Left lung (tissue), 10 donors: ENCODE measurements around the gene CEP85. TPM values are rescaled to one million over a fixed set of nuclear protein-coding genes. Genes with fewer than 3 reads are reported as not detected.
A peak's percentile ranks its signal among the peaks of the same experiment; 100 is the strongest.

ENCODE experiments used
- ATAC-seq: fragments of 200-7000 bp; cut with Tn5 transposase; one replicate; pipeline ENCODE4 v1.9.1; 2020; ENCODE audit warnings: moderate library complexity
- DNase-seq, 4 donors: peaks; one replicate each; pipeline ENCODE4 v3.0.0-alpha.2; 2013 to 2020
- H3K27ac ChIP-seq, 2 donors: fragments of 200-600 bp; sonication (generic) in 1 of 2; one replicate each; pipeline versions ENCODE4 v1.5.0 to v1.8.0; 2020 to 2021
- H3K27me3 ChIP-seq, 2 donors: fragments of 200-600 bp; sonication (generic) in 1 of 2; one replicate each; pipeline versions ENCODE4 v1.5.0 to v1.8.0; 2020 to 2021
- H3K36me3 ChIP-seq, 2 donors: fragments of 200-600 bp; sonication (generic) in 1 of 2; one replicate each; pipeline versions ENCODE4 v1.5.0 to v1.8.0; 2020 to 2021
- H3K4me1 ChIP-seq, 2 donors: fragments of 200-600 bp; one replicate each; pipeline ENCODE4 v1.8.0; 2021
- H3K4me3 ChIP-seq, 2 donors: fragments of 200-600 bp; sonication (generic) in 1 of 2; one replicate each; pipeline versions ENCODE4 v1.5.0 to v1.8.0; 2020 to 2021; ENCODE audit warnings: mild to moderate bottlenecking in 1 of 2
- H3K9me3 ChIP-seq, 2 donors: fragments of 200-600 bp; sonication (generic) in 1 of 2; one replicate each; pipeline versions ENCODE4 v1.5.0 to v1.8.0; 2020 to 2021
- CTCF ChIP-seq, 2 donors: fragments of 200-600 bp; sonication (generic) in 1 of 2; IDR thresholded peaks; one replicate each; pipeline versions ENCODE4 v1.5.0 to v1.8.0; 2021; ENCODE audit warnings: antibody characterized with exemption in 2 of 2
- intact Hi-C, 2 donors: fragments of 100-400 bp; cut with DNase I; formaldehyde crosslinking; loops; one replicate each; pipeline versions ENCODE4 v1.11.2 to v1.14.2; 2022
- polyA plus RNA-seq, 6 donors: library from polyadenylated mRNA; unstranded; fragments of 120-200 nt; gene quantifications; one replicate each; pipeline ENCODE4 v1.2.1, GENCODE V29; 2013; ENCODE audit not compliant: insufficient read length in 6 of 6
- total RNA-seq, 2 donors: library from RNA; stranded (reverse); fragmentation: NEBNext Ultra II Directional; extraction: Animal tissue kit (Norgen Biotek cat#: 25700); gene quantifications; one replicate each; pipeline ENCODE4 v1.2.1, GENCODE V29; 2021
- donor health status: DM: no; HTN: yes; CAD: no.
- donor health status: DM: no; HTN: no; CAD: no.

The CEP85 gene
- total and polyA plus RNA-seq, 8 donors = 12.1 to 24.8 (median 20.9) TPM

DNA sequence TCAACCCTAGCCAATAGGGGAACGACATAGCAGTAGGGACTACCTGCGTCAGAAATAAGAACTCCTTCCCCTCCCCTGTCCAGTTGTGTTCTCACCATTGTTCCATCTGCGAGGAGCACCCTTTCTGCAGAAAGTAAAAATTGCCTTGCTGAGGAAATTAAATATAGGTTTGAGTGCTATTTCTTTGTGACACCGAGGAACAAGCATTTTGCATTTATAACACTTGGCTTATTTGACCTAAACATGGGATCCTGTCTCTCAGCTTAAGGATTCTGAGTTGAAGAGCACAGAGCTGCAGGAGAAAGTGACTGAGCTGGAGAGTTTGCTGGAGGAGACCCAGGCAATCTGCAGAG, 35.2 kb downstream of the CEP85 start:
- Histone ChIP-seq H3K9me3 (peaks cover 0 to 12% of the 10 kb centered on the region in 2 donors), H3K27me3 (no peaks in the 10 kb centered on the region), H3K4me1 (peaks cover 0 to 3% of the 10 kb centered on the region in 2 donors), H3K4me3 (no peak overlapping the region), H3K36me3 (peaks cover 0 to 58% of the 10 kb centered on the region in 2 donors), H3K27ac (no peak overlapping the region)
- TF ChIP-seq CTCF (IDR thresholded peaks at IDR 0.05) = no peak
- DNase-seq (no peak), ATAC-seq (no peak)
- intact Hi-C loops = no loop called here

- intact Hi-C loops = no loop called here
- Histone ChIP-seq H3K27me3 (no peaks in the 10 kb centered on the region), H3K36me3 (peaks cover 0 to 24% of the 10 kb centered on the region in 2 donors), H3K27ac (peak overlapping the region; percentile 94 to 98), H3K4me3 (no peak overlapping the region), H3K9me3 (no peaks in the 10 kb centered on the region), H3K4me1 (peaks cover 42 to 56% of the 10 kb centered on the region in 2 donors)
- ATAC-seq (no peak), DNase-seq (peak in 2 of 4 donors; percentile 49 to 85)
- no peak for TF ChIP-seq CTCF (IDR thresholded peaks at IDR 0.05)
Measured at GRCh38 chr1:26274801-26275425, 40.9 kb downstream of the CEP85 start.

DNA sequence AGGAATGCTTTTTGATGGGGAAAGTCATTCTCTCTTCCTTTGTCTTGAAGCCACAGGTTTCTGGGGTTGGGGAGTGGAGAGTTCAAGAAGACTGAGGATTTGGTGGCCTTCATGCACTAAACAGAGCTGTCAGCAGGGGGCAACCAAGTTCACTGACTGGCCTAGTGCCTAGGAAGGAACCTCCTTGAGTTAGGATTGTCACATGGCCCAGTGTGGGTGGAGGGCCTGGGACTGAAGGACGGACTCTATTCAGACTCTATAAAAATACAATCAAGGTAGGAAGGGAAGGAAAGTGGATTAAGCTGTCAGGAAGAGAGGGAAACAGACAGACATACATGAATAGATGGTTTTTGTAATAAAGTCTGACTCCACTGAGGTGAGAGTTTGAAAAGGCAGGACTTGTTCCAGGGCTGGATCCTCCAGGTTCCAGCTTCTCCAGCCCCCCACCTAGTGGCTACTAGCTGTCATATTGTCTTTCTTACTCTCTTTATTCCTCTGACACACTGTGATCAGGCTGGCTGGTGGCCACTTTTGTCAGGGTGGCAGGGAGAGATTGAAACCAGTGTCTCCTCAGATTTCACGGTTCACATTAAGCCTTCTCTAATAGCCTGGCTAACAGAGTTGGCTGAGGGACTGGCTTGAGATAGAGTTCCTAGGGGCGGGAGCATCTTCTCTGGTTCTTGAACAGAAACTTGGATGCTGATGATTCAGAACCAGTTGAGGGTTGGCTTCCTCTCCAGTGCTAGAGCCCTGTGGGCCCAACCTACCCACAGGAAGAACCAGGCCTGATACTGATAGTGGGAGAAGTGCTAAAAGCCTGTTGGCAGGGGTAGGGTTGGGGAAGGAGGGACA, 41.8 kb downstream of the CEP85 start:
- H3K36me3 ChIP-seq = peaks cover 0 to 15% of the 10 kb centered on the region in 2 donors
- DNase-seq (peak; percentile 68 to 87 (median 81)), ATAC-seq (peak; percentile 72)
- TF ChIP-seq CTCF (IDR thresholded peaks at IDR 0.05) = peak; percentile 64 to 85
- no peaks in the 10 kb centered on the region for H3K27me3 ChIP-seq
- H3K4me3 ChIP-seq = no peak overlapping the region
- H3K27ac ChIP-seq = peak overlapping the region; percentile 94 to 98
- peaks cover 42 to 60% of the 10 kb centered on the region in 2 donors for H3K4me1 ChIP-seq
- H3K9me3 ChIP-seq = no peaks in the 10 kb centered on the region
- intact Hi-C loops = no loop called here

DNA sequence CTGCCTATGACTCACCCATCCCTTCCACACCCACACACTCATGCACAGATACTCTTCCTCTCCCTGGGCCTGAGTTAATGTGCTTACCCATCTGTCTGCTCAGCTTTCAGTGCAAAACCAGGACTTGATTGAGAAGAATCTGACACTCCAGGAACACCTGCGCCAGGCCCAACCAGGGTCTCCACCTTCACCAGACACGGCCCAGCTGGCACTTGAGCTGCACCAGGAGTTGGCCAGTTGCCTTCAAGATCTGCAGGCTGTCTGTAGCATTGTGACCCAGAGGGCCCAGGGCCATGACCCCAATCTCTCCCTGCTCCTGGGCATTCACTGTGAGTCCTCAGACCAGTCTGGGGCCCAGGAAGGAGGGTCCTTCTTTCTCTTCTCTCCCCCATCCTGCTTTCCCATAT, 42.4 kb downstream of the CEP85 start:
- Histone ChIP-seq H3K27me3 (no peaks in the 10 kb centered on the region), H3K9me3 (no peaks in the 10 kb centered on the region), H3K4me3 (no peak overlapping the region), H3K27ac (peak overlapping the region; percentile 94 to 98), H3K4me1 (peaks cover 49 to 66% of the 10 kb centered on the region in 2 donors), H3K36me3 (peaks cover 0 to 15% of the 10 kb centered on the region in 2 donors)
- DNase-seq = peak in 1 of 4 donors; percentile 82
- ATAC-seq = no peak
- intact Hi-C loops = no loop called here
- no peak for TF ChIP-seq CTCF (IDR thresholded peaks at IDR 0.05)

DNA sequence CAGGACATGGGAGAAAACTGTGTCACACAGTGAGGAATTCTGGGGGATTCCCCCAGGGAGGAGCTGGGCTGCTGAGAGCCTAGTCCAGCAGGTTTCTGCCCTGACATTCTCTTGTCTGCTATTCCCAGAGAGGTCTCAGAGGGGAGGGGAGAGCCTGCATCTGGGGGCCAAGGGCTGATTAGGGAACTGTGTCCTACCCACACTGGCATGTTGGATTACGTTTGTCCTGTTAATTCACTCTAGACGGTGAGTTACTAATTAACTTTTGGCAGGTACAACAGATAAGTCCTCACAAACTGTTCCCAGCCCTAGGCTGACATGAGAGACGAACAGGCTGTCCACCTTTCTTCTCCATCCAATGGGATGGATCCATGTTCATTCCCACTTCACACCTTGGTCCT, 43.3 kb downstream of the CEP85 start:
- DNase-seq (peak in 1 of 4 donors; percentile 43), ATAC-seq (no peak)
- Histone ChIP-seq H3K9me3 (no peaks in the 10 kb centered on the region), H3K27ac (peak overlapping the region; percentile 94 to 98), H3K27me3 (no peaks in the 10 kb centered on the region), H3K36me3 (peaks cover 0 to 15% of the 10 kb centered on the region in 2 donors), H3K4me1 (peaks cover 50 to 75% of the 10 kb centered on the region in 2 donors), H3K4me3 (no peak overlapping the region)
- no peak for TF ChIP-seq CTCF (IDR thresholded peaks at IDR 0.05)
- intact Hi-C loops = no loop called here
